Measurements from ENCODE around the gene ANKDD1B. TPM values are rescaled to one million over a fixed set of nuclear protein-coding genes. Genes with fewer than 3 reads are reported as not detected.

ANKDD1B gene
- total and polyA plus RNA-seq, 9 of the 15 experiments (the other 6 are each of a cell fraction or from before 2014, with no cell fraction given): 0.04 to 0.29 (median 0.18) TPM; not detected in 1

GRCh38 chr5:75717082-75717922 is 106.0 kb downstream of the ANKDD1B start, which contains the start of gene POC5 (continued):
- peak; percentile 52 for TF ChIP-seq MEIS2 (IDR thresholded peaks at IDR 0.05; ENCODE audit: partially characterized antibody)
- no peak for TF ChIP-seq NR3C1 (CRISPR knock-in tag; IDR thresholded peaks at IDR 0.05)
- no peak for TF ChIP-seq PURB (CRISPR knock-in tag; IDR thresholded peaks at IDR 0.05; ENCODE audit: low read depth)
- TF ChIP-seq BCOR (IDR thresholded peaks at IDR 0.05): peak; percentile 31; the same call in 1 of the 2 replicates
- TF ChIP-seq TSHZ1 (CRISPR knock-in tag; IDR thresholded peaks at IDR 0.05): no peak
- TF ChIP-seq RNF219 (CRISPR knock-in tag; IDR thresholded peaks at IDR 0.05): no peak
- no peak for TF ChIP-seq ZBTB8A (IDR thresholded peaks at IDR 0.05; ENCODE audit: partially characterized antibody)
- no peak for TF ChIP-seq SRSF9 (IDR thresholded peaks at IDR 0.05; ENCODE audit: borderline replicate concordance, low read depth, low read length)
- TF ChIP-seq ZKSCAN1 (IDR thresholded peaks at IDR 0.05; ENCODE audit: low read depth, low read length): no peak
- TF ChIP-seq ESRRA (IDR thresholded peaks at IDR 0.05; ENCODE audit: borderline replicate concordance, low read depth): peak; percentile 57; the same call in 1 of the 2 replicates
- TF ChIP-seq IRF2 (CRISPR knock-in tag; IDR thresholded peaks at IDR 0.05): no peak
- no peak for TF ChIP-seq RERE (CRISPR knock-in tag; IDR thresholded peaks at IDR 0.05; ENCODE audit: borderline replicate concordance)
- peak; percentile 80 for TF ChIP-seq NEUROD1 (IDR thresholded peaks at IDR 0.05; ENCODE audit: borderline replicate concordance, low read depth, low read length, partially characterized antibody)
- TF ChIP-seq CAMTA2 (CRISPR knock-in tag; conservative IDR thresholded peaks at IDR 0.05): no peak
- peak; percentile 81 for TF ChIP-seq RBM25 (IDR thresholded peaks at IDR 0.05; ENCODE audit: low read depth, low read length, severe bottlenecking)

All from K562 (cell line).